Fibroblast of lung (primary cell): ENCODE results near the gene RRBP1. TPM values are rescaled to one million over a fixed set of nuclear protein-coding genes. Genes with fewer than 3 reads are reported as not detected.

ENCODE experiments used
- DNase-seq, 2 donors: peaks; one replicate each; pipeline versions ENCODE4 v3.0.0 to v3.0.0-alpha.2; 2010; ENCODE audit warnings: low read depth in 2 of 2
- H2AFZ ChIP-seq: 2 replicates; pipeline ENCODE4 v1.5.1; 2012; ENCODE audit warnings: low read length, control low read depth, inconsistent platforms
- H3K27ac ChIP-seq: 2 replicates; pipeline ENCODE4 v1.5.1; 2011; ENCODE audit warnings: low read length, control low read depth; ENCODE audit not compliant: insufficient read depth
- H3K27me3 ChIP-seq: 2 replicates; pipeline ENCODE4 v1.5.1; 2011; ENCODE audit warnings: mild to moderate bottlenecking, low read length; ENCODE audit not compliant: control insufficient read depth, insufficient read depth
- H3K36me3 ChIP-seq: 2 replicates; pipeline ENCODE4 v1.5.1; 2011; ENCODE audit warnings: low read length; ENCODE audit not compliant: control insufficient read depth, insufficient read depth
- H3K4me1 ChIP-seq: 2 replicates; pipeline ENCODE4 v1.5.1; 2011; ENCODE audit warnings: low read length; ENCODE audit not compliant: control insufficient read depth, insufficient read depth; ENCODE audit errors: extremely low read depth
- H3K4me2 ChIP-seq: 2 replicates; pipeline ENCODE4 v1.5.1; 2011; ENCODE audit warnings: low read length, control low read depth; ENCODE audit not compliant: insufficient read depth; ENCODE audit errors: extremely low read depth
- H3K4me3 ChIP-seq, 4 experiments: fragments of 200-600 bp in 1 of 4; sonication (generic) in 1 of 4; replicated peaks in 1 of 4; 2 replicates each; pipeline ENCODE4 v1.5.1; 2011 to 2016; ENCODE audit warnings: low read length in 4 of 4, low read depth in 3 of 4, mild to moderate bottlenecking in 3 of 4, control low read depth in 2 of 4, inconsistent platforms in 1 of 4, mixed read lengths in 1 of 4; ENCODE audit not compliant: insufficient read depth in 1 of 4; ENCODE audit errors: control extremely low read depth in 1 of 4
- H3K79me2 ChIP-seq: 2 replicates; pipeline ENCODE4 v1.5.1; 2012; ENCODE audit warnings: mild to moderate bottlenecking, low read length, inconsistent platforms; ENCODE audit not compliant: control insufficient read depth, insufficient read depth
- H3K9ac ChIP-seq: 2 replicates; pipeline ENCODE4 v1.5.1; 2011; ENCODE audit warnings: mild to moderate bottlenecking, low read length, control low read depth; ENCODE audit not compliant: insufficient read depth
- H3K9me3 ChIP-seq: 2 replicates; pipeline ENCODE4 v1.5.1; 2012; ENCODE audit warnings: low read depth, low read length; ENCODE audit not compliant: control insufficient read depth, insufficient read depth
- H4K20me1 ChIP-seq: 2 replicates; pipeline ENCODE4 v1.5.1; 2011; ENCODE audit warnings: low read length; ENCODE audit not compliant: control insufficient read depth, insufficient read depth; ENCODE audit errors: extremely low read depth
- EZH2 ChIP-seq: IDR thresholded peaks from 2 replicates; pipeline ENCODE4 v1.5.1; 2012; ENCODE audit warnings: low read length, control low read depth, mild to moderate bottlenecking; ENCODE audit errors: missing control alignments
- polyA plus RNA-seq, 2 donors: library from polyadenylated mRNA; depleted of rRNA in 1 of 2; stranded (reverse) in 1 of 2; unstranded in 1 of 2; fragments of >200 nt; gene quantifications; 2 replicates each; pipeline ENCODE4 v1.2.1, GENCODE V29; 2011 to 2012; ENCODE audit warnings: missing spikeins in 1 of 2
- total RNA-seq: library from RNA; depleted of rRNA; stranded (reverse); fragments of >200 nt; gene quantifications from 2 replicates; pipeline ENCODE4 v1.2.1, GENCODE V29; 2014
- TF ChIP-seq, protein P1 (sequence below), 2 donors: IDR thresholded peaks in 1 of 2; conservative IDR thresholded peaks in 1 of 2; 1 replicate in 1 of 2; 2 replicates in 1 of 2; pipeline ENCODE4 v1.5.1; 2011 to 2012; ENCODE audit warnings: low read length in 2 of 2, control low read depth in 1 of 2, inconsistent platforms in 1 of 2, low read depth in 1 of 2, mild to moderate bottlenecking in 1 of 2

The RRBP1 gene
- total and polyA plus RNA-seq, 2 donors (not counting 1 experiment from before 2014, with no cell fraction given), result 169 to 233 TPM

GRCh38 chr20:17725094-17725835 lies 43.2 kb upstream of the RRBP1 start:
- no peaks in the 10 kb centered on the region for H3K36me3 ChIP-seq
- H3K4me1 ChIP-seq, result no peaks in the 10 kb centered on the region
- H3K27me3 ChIP-seq, result no peaks in the 10 kb centered on the region
- H3K9me3 ChIP-seq, result no peaks in the 10 kb centered on the region
- H3K79me2 ChIP-seq, result no peaks in the 10 kb centered on the region
- H4K20me1 ChIP-seq, result no peaks in the 10 kb centered on the region
- H3K9ac ChIP-seq, result no peak overlapping the region
- no peak for TF ChIP-seq EZH2
- TF ChIP-seq, protein P1, sequence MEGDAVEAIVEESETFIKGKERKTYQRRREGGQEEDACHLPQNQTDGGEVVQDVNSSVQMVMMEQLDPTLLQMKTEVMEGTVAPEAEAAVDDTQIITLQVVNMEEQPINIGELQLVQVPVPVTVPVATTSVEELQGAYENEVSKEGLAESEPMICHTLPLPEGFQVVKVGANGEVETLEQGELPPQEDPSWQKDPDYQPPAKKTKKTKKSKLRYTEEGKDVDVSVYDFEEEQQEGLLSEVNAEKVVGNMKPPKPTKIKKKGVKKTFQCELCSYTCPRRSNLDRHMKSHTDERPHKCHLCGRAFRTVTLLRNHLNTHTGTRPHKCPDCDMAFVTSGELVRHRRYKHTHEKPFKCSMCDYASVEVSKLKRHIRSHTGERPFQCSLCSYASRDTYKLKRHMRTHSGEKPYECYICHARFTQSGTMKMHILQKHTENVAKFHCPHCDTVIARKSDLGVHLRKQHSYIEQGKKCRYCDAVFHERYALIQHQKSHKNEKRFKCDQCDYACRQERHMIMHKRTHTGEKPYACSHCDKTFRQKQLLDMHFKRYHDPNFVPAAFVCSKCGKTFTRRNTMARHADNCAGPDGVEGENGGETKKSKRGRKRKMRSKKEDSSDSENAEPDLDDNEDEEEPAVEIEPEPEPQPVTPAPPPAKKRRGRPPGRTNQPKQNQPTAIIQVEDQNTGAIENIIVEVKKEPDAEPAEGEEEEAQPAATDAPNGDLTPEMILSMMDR (conservative IDR thresholded peaks at IDR 0.05 in 1 of 2, IDR thresholded peaks at IDR 0.05 in 1 of 2; ENCODE audit: low read depth in 1 of 2, low read length in 2 of 2), result no peak
- H3K27ac ChIP-seq, result no peak overlapping the region
- H3K4me3 ChIP-seq, result no peak overlapping the region
- peak in 1 of 2 donors; percentile 13 for DNase-seq
- no peak overlapping the region for H2AFZ ChIP-seq
- H3K4me2 ChIP-seq, result no peak overlapping the region

DNA sequence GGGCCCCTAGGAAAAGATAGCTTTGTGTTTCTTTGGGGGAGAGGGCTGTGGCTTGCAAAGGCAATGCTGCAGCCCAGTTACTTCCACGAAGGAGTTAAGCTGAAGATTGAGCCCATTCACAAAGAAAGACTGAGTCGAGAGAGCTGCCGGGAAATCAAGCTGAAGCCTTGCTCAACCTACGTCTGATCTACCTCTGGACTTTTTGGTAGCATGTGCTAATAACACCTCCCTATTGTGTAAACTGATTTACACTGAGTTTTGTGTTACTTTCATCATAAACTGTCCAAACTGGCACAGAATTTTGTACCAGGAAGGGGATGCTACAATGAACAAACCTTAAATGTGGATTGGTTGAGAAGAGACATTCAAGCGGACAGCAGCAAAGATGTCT lies 41.3 kb upstream of the RRBP1 start:
- Histone ChIP-seq H3K27me3 (no peaks in the 10 kb centered on the region), H3K4me1 (no peaks in the 10 kb centered on the region), H4K20me1 (no peaks in the 10 kb centered on the region), H3K4me2 (no peak overlapping the region), H3K9me3 (no peaks in the 10 kb centered on the region), H3K27ac (no peak overlapping the region), H3K9ac (no peak overlapping the region), H3K4me3 (no peak overlapping the region), H2AFZ (no peak overlapping the region), H3K79me2 (no peaks in the 10 kb centered on the region), H3K36me3 (no peaks in the 10 kb centered on the region)
- no peak for DNase-seq
- TF ChIP-seq, protein P1 (conservative IDR thresholded peaks at IDR 0.05 in 1 of 2, IDR thresholded peaks at IDR 0.05 in 1 of 2; ENCODE audit: low read depth in 1 of 2, low read length in 2 of 2), result no peak
- TF ChIP-seq EZH2, result no peak

DNA sequence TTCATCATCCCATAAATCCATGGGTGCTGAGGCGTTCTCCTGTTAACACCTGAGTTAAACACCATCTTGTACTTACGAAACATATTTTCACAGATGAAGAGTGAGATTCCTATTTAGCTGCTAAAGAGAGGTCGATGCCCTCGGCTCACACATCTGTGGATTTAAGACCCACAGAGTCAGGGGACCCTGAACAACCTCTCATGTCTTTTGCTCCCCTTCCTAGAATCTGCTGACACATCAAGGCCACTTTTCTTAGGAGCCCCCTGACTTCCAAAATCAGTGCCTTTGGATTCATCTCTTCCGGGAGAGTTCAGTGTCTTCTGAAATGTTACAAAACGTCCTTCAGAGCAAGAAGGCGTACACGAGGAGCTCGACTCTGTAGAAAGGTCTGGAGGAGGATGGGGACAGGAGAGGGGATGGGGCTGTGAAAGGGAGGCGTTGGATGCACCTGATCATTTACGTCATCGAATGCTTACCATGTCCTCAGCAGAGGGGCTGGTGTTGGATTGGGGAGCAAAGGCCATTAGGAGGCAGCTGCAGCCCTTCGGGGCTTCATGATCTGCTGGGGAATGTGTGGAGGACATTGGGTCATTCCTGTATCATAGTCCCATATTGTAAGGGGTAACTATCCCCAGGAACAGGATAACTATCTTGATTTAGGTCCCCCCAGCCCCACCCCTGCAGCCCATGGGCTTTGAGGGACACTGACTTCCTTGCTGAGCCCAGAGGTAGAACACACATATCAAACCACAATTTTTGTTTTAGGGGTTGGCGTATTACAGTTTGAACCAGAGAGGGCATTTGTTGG lies 40.7 kb upstream of the RRBP1 start:
- Histone ChIP-seq H3K9ac (no peak overlapping the region), H3K27ac (no peak overlapping the region), H3K4me2 (no peak overlapping the region), H2AFZ (no peak overlapping the region), H3K9me3 (no peaks in the 10 kb centered on the region), H3K4me1 (no peaks in the 10 kb centered on the region), H3K36me3 (no peaks in the 10 kb centered on the region), H3K27me3 (no peaks in the 10 kb centered on the region), H3K4me3 (no peak overlapping the region), H4K20me1 (no peaks in the 10 kb centered on the region), H3K79me2 (no peaks in the 10 kb centered on the region)
- DNase-seq, result no peak
- no peak for TF ChIP-seq EZH2
- TF ChIP-seq, protein P1 (conservative IDR thresholded peaks at IDR 0.05 in 1 of 2, IDR thresholded peaks at IDR 0.05 in 1 of 2; ENCODE audit: low read depth in 1 of 2, low read length in 2 of 2), result no peak
